ENCODE results near the gene GPHN. TPM values are rescaled to one million over a fixed set of nuclear protein-coding genes. Genes with fewer than 3 reads are reported as not detected.
"Not testable (repeated sequence)": the region's sequence is repeated elsewhere in the genome, so short reads cannot be mapped to it uniquely, and the experiment has no call there.

GPHN gene
- polyA plus RNA-seq, 4 donors = 10.0 to 26.2 (median 22.4) TPM

DNA sequence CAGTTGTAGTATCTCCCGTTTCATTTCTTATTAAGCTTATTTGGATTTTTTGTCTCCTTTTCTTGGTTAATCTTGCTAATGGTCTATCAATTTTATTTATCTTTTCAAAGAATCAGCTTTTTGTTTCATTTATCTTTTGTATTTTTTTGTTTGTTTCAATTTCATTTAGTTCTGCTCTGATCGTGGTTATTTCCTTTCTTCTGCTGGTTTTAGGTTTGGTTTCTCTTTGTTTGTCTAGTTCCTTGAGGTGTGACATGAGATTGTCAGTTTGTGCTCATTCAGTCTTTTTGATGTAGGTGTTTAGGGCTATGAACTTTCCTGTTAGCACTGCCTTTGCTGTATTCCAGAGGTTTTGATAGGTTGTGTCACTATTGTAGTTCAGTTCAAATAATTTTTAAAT is 207.4 kb downstream of the GPHN start:
- DNase-seq; H3K27ac ChIP-seq (ENCODE audit: low read depth in 1 of 3, low read length in 2 of 3); H3K4me3 ChIP-seq (ENCODE audit: low read depth in 1 of 3, low read length in 3 of 3); H3K9me3 ChIP-seq (ENCODE audit: control insufficient read depth in 2 of 2, insufficient read depth in 1 of 2, low read depth in 1 of 2, low read length in 1 of 2); FAIRE-seq; H3K36me3 ChIP-seq (ENCODE audit: control insufficient read depth in 3 of 3, insufficient read depth in 2 of 3, low read depth in 1 of 3, low read length in 3 of 3); H3K27me3 ChIP-seq (ENCODE audit: control insufficient read depth in 3 of 3, insufficient read depth in 3 of 3, low read length in 3 of 3); H3K4me1 ChIP-seq (ENCODE audit: control insufficient read depth in 3 of 3, insufficient read depth in 2 of 3, low read depth in 1 of 3, low read length in 2 of 3): not testable (repeated sequence)
- WGBS, 3 donors = 59 to 78% (median 63%) methylated on average over 2 of the region's 2 CpGs

DNA sequence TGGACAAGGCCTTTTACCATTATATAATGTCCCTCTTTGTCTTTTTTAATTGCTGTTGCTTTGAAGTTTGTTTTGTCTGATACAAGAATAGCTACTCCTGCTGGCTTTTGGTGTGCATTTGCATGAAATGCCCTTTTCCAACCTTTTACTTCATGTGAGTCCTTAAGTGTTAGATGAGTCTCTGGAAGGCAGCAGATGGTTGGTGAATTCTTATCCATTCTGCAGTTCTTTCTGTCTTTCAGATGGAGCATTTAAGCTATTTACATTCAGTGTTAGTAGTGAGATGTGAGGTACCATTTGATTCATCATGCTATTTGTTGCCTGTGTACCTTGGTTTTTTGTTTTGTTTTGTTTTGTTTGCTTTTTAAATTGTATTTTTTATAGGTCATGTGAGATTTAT is 208.3 kb downstream of the GPHN start:
- FAIRE-seq = no peak
- peaks cover 0 to 10% of the 10 kb centered on the region in 2 donors for H3K9me3 ChIP-seq (ENCODE audit: control insufficient read depth in 2 of 2, insufficient read depth in 1 of 2, low read depth in 1 of 2, low read length in 1 of 2)
- no peaks in the 10 kb centered on the region for H3K27me3 ChIP-seq (ENCODE audit: control insufficient read depth in 3 of 3, insufficient read depth in 3 of 3, low read length in 3 of 3)
- no peak overlapping the region for H3K4me3 ChIP-seq (ENCODE audit: low read depth in 1 of 3, low read length in 3 of 3)
- DNase-seq = no peak
- H3K27ac ChIP-seq (ENCODE audit: low read depth in 1 of 3, low read length in 2 of 3) = no peak overlapping the region
- H3K36me3 ChIP-seq (ENCODE audit: control insufficient read depth in 3 of 3, insufficient read depth in 2 of 3, low read depth in 1 of 3, low read length in 3 of 3) = no peaks in the 10 kb centered on the region
- H3K4me1 ChIP-seq (ENCODE audit: control insufficient read depth in 3 of 3, insufficient read depth in 2 of 3, low read depth in 1 of 3, low read length in 2 of 3) = no peaks in the 10 kb centered on the region

DNA sequence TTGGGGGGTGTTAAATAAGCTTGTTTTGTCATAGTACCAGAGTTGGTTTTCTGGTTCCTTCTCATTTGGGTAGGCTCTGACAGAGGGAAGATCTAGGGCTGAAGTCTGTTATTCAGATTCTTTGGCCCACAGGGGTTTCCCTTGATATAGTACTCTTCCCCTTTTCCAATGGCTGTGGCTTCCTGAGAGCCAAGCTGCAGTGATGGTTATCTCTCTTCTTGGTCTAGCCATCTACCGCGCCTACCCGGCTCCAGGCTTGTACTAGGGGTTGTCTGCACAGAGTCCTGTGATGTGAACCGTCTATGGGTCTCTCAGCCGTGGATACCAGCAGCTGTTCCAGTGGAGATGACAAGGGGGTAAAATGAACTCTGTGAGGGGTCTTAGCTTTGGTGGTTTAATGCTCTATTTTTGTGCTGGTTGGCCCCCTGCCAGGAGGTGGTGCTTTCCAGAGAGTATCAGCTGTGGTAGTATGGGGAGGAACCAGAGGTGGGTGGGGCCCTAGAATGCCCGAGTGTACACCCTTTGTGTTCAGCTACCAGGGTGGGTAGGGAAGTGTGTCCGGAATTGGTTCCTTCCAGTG is 209.7 kb downstream of the GPHN start:
- H3K27me3 ChIP-seq (ENCODE audit: control insufficient read depth in 3 of 3, insufficient read depth in 3 of 3, low read length in 3 of 3) = no peaks in the 10 kb centered on the region
- no peaks in the 10 kb centered on the region for H3K36me3 ChIP-seq (ENCODE audit: control insufficient read depth in 3 of 3, insufficient read depth in 2 of 3, low read depth in 1 of 3, low read length in 3 of 3)
- no peak for DNase-seq
- H3K4me3 ChIP-seq (ENCODE audit: low read depth in 1 of 3, low read length in 3 of 3) = no peak overlapping the region
- FAIRE-seq = no peak
- H3K4me1 ChIP-seq (ENCODE audit: control insufficient read depth in 3 of 3, insufficient read depth in 2 of 3, low read depth in 1 of 3, low read length in 2 of 3) = no peaks in the 10 kb centered on the region
- no peak overlapping the region for H3K27ac ChIP-seq (ENCODE audit: low read depth in 1 of 3, low read length in 2 of 3)
- WGBS, 3 donors = 90 to 95% (median 93%) methylated on average over 7 of the region's 7 CpGs
- H3K9me3 ChIP-seq (ENCODE audit: control insufficient read depth in 2 of 2, insufficient read depth in 1 of 2, low read depth in 1 of 2, low read length in 1 of 2) = peaks cover 0 to 10% of the 10 kb centered on the region in 2 donors

DNA sequence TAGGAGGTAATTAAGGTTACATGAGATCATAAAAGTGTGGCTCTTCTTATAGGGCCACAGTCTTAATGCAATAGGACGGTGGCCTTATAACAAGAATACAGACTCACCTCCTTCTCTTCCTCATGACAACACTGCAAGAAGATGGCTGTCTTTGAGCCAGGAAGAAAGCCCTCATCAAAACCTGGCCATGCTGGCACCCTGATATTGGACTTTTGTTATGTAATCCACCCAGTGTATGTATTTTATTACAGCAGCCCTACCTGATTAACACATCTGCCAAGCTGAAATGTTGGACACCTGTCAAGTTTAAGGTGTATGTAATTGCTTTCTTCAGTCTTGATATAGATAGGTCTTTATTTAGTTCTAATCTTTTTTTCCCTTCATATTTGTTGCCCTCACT is 217.0 kb downstream of the GPHN start:
- Histone ChIP-seq H3K9me3 (ENCODE audit: control insufficient read depth in 2 of 2, insufficient read depth in 1 of 2, low read depth in 1 of 2, low read length in 1 of 2) (peaks cover 0 to 14% of the 10 kb centered on the region in 2 donors), H3K4me3 (ENCODE audit: low read depth in 1 of 3, low read length in 3 of 3) (no peak overlapping the region), H3K27me3 (ENCODE audit: control insufficient read depth in 3 of 3, insufficient read depth in 3 of 3, low read length in 3 of 3) (no peaks in the 10 kb centered on the region), H3K36me3 (ENCODE audit: control insufficient read depth in 3 of 3, insufficient read depth in 2 of 3, low read depth in 1 of 3, low read length in 3 of 3) (no peaks in the 10 kb centered on the region), H3K27ac (ENCODE audit: low read depth in 1 of 3, low read length in 2 of 3) (no peak overlapping the region), H3K4me1 (ENCODE audit: control insufficient read depth in 3 of 3, insufficient read depth in 2 of 3, low read depth in 1 of 3, low read length in 2 of 3) (no peaks in the 10 kb centered on the region)
- no peak for FAIRE-seq
- 65 to 90% (median 77%) methylated on average over 1 of the region's 1 CpG for WGBS, 3 donors
- peak in 1 of 2 donors; percentile 36 for DNase-seq

DNA sequence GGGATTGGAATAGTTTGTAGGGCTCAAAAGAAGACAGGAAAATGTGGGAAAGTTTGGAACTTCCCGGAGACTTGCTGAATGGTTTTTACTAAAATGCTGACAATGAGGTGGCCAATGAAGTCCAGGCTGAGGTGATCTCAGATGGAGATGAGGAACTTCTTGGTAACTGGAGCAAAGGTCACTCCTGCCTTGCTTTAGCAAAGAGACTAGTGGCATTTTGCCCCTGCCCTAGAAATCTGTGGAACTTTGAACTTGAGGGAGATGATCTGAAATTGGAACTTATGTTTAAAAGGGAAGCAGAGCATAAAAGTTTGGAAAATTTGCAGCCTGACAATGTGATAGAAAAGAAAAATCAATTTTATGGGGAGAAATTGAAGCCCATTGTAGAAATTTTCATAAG is 223.4 kb downstream of the GPHN start:
- H3K4me1 ChIP-seq (ENCODE audit: control insufficient read depth in 3 of 3, insufficient read depth in 2 of 3, low read depth in 1 of 3, low read length in 2 of 3); H3K4me3 ChIP-seq (ENCODE audit: low read depth in 1 of 3, low read length in 3 of 3); H3K36me3 ChIP-seq (ENCODE audit: control insufficient read depth in 3 of 3, insufficient read depth in 2 of 3, low read depth in 1 of 3, low read length in 3 of 3); DNase-seq; H3K27me3 ChIP-seq (ENCODE audit: control insufficient read depth in 3 of 3, insufficient read depth in 3 of 3, low read length in 3 of 3); H3K27ac ChIP-seq (ENCODE audit: low read depth in 1 of 3, low read length in 2 of 3); FAIRE-seq: not testable (repeated sequence)
- WGBS, 3 donors = 40 to 85% (median 61%) methylated on average over 1 of the region's 1 CpG
- peaks cover 0 to 37% of the 10 kb centered on the region in 2 donors for H3K9me3 ChIP-seq (ENCODE audit: control insufficient read depth in 2 of 2, insufficient read depth in 1 of 2, low read depth in 1 of 2, low read length in 1 of 2)

DNA sequence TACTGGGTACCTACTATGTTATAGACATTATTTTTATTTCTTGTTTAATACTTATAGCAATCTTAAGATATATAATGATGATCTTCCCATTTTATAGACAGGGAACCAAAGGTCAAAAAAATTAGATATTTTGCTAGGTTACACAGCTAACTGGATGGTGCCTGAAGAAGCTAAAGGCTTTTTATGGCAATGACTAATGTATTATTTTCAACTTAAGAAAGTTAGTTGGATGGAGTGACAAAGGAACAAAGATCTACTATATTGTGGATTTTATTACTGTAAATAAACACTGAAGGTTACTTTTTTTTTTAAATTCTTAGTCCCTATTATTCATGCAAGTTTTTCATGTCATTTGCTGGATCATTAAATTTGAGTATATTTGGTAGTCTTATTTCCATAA is 227.9 kb downstream of the GPHN start:
- Histone ChIP-seq H3K36me3 (ENCODE audit: control insufficient read depth in 3 of 3, insufficient read depth in 2 of 3, low read depth in 1 of 3, low read length in 3 of 3) (no peaks in the 10 kb centered on the region), H3K4me1 (ENCODE audit: control insufficient read depth in 3 of 3, insufficient read depth in 2 of 3, low read depth in 1 of 3, low read length in 2 of 3) (no peaks in the 10 kb centered on the region), H3K4me3 (ENCODE audit: low read depth in 1 of 3, low read length in 3 of 3) (no peak overlapping the region), H3K9me3 (ENCODE audit: control insufficient read depth in 2 of 2, insufficient read depth in 1 of 2, low read depth in 1 of 2, low read length in 1 of 2) (peaks cover 0 to 21% of the 10 kb centered on the region in 2 donors), H3K27ac (ENCODE audit: low read depth in 1 of 3, low read length in 2 of 3) (no peak overlapping the region), H3K27me3 (ENCODE audit: control insufficient read depth in 3 of 3, insufficient read depth in 3 of 3, low read length in 3 of 3) (no peaks in the 10 kb centered on the region)
- no peak for DNase-seq
- no peak for FAIRE-seq

DNA sequence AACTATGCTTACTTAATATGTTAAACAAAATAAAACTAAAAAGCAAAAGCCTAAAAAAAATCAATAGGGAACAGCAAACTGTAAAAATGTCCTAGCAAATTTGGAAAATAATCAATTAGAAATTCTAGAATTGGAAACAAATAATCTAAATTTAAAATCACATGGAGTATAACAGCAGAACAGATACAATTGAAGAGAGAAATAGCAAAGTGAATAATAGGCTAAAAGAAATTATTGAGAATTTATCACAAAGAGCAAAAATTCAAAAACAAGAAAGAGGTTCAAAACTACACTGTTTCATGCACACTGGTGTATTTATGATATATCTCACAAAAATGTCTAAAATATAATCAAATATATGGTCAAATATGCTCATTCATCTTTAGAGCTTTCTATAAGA is 231.9 kb downstream of the GPHN start:
- DNase-seq (no peak), FAIRE-seq (peak; percentile 68)
- no peaks in the 10 kb centered on the region for H3K27me3 ChIP-seq (ENCODE audit: control insufficient read depth in 3 of 3, insufficient read depth in 3 of 3, low read length in 3 of 3)
- H3K9me3 ChIP-seq (ENCODE audit: control insufficient read depth in 2 of 2, insufficient read depth in 1 of 2, low read depth in 1 of 2, low read length in 1 of 2) = peaks cover 0 to 4% of the 10 kb centered on the region in 2 donors
- H3K4me3 ChIP-seq (ENCODE audit: low read depth in 1 of 3, low read length in 3 of 3) = no peak overlapping the region
- no peak overlapping the region for H3K27ac ChIP-seq (ENCODE audit: low read depth in 1 of 3, low read length in 2 of 3)
- H3K4me1 ChIP-seq (ENCODE audit: control insufficient read depth in 3 of 3, insufficient read depth in 2 of 3, low read depth in 1 of 3, low read length in 2 of 3) = no peaks in the 10 kb centered on the region
- no peaks in the 10 kb centered on the region for H3K36me3 ChIP-seq (ENCODE audit: control insufficient read depth in 3 of 3, insufficient read depth in 2 of 3, low read depth in 1 of 3, low read length in 3 of 3)

DNA sequence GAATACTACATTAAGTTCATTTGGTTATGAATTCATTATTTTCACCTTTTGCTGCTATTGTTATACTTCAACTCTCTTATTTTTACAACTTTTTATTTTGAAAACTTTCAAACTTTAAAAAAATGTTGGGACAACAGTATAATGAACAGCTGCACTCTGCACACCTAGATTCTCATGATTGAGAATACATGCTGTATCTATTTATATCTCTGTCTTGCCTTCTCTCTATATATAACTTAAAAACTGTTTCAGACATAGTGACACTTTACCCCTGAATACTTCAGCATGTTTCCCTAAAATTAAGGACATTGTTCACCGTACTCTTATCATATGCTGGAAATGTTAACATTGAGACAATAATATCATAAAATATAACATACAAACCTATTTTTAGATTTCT is 237.1 kb downstream of the GPHN start:
- WGBS, 3 donors = 88 to 95% (median 94%) methylated on average over 1 of the region's 1 CpG

DNA sequence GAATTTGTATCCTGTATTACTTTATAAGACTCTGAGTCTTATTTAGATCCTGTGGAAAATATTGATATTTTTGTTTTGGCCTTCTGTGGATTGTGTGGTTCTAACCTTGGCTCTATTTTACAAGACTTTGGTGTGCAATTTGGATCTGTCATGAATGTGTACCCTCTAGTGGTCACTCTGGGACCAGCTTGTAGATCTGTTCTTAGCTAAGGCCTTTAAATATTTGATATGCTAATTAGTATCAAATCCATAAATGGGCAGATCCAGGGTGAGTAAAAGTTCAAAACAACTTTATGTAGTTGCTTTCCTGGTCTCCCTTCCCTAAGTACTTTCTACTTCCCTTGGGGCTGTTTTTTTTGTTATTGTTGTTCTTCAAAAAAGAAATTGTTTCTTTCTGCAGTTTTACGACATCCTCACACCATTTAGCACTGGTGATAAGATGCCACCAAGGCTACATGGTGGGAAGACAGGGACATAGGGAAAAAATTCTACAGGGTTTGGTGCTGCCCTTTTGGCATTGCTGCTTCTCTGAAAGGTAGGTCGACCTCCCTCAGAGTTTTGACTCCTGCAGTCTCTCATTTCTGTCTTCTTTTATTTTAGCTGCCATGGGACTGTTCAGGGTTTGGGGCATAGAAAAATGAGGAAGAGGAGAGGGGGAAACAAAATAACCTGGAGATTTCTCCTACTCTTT is 238.5 kb downstream of the GPHN start:
- 84 to 90% (median 88%) methylated on average over 2 of the region's 2 CpGs for WGBS, 3 donors
- Histone ChIP-seq H3K27ac (ENCODE audit: low read depth in 1 of 3, low read length in 2 of 3) (no peak overlapping the region), H3K36me3 (ENCODE audit: control insufficient read depth in 3 of 3, insufficient read depth in 2 of 3, low read depth in 1 of 3, low read length in 3 of 3) (no peaks in the 10 kb centered on the region), H3K9me3 (ENCODE audit: control insufficient read depth in 2 of 2, insufficient read depth in 1 of 2, low read depth in 1 of 2, low read length in 1 of 2) (no peaks in the 10 kb centered on the region), H3K4me3 (ENCODE audit: low read depth in 1 of 3, low read length in 3 of 3) (no peak overlapping the region), H3K27me3 (ENCODE audit: control insufficient read depth in 3 of 3, insufficient read depth in 3 of 3, low read length in 3 of 3) (no peaks in the 10 kb centered on the region), H3K4me1 (ENCODE audit: control insufficient read depth in 3 of 3, insufficient read depth in 2 of 3, low read depth in 1 of 3, low read length in 2 of 3) (no peaks in the 10 kb centered on the region)
- peak; percentile 21 for DNase-seq
- FAIRE-seq = no peak

More for the DNA sequence above, 237.1 kb downstream of the GPHN start:
- Histone ChIP-seq H3K9me3 (ENCODE audit: control insufficient read depth in 2 of 2, insufficient read depth in 1 of 2, low read depth in 1 of 2, low read length in 1 of 2) (no peaks in the 10 kb centered on the region), H3K27ac (ENCODE audit: low read depth in 1 of 3, low read length in 2 of 3) (no peak overlapping the region), H3K4me1 (ENCODE audit: control insufficient read depth in 3 of 3, insufficient read depth in 2 of 3, low read depth in 1 of 3, low read length in 2 of 3) (no peaks in the 10 kb centered on the region), H3K36me3 (ENCODE audit: control insufficient read depth in 3 of 3, insufficient read depth in 2 of 3, low read depth in 1 of 3, low read length in 3 of 3) (no peaks in the 10 kb centered on the region), H3K27me3 (ENCODE audit: control insufficient read depth in 3 of 3, insufficient read depth in 3 of 3, low read length in 3 of 3) (no peaks in the 10 kb centered on the region), H3K4me3 (ENCODE audit: low read depth in 1 of 3, low read length in 3 of 3) (no peak overlapping the region)
- FAIRE-seq (no peak), DNase-seq (no peak)
